ENCODE results near the gene IFT81.
"Not testable (repeated sequence)": the region's sequence is repeated elsewhere in the genome, so short reads cannot be mapped to it uniquely, and the experiment has no call there.

The IFT81 gene

GRCh38 chr12:110245369-110245772 lies 121.2 kb downstream of the IFT81 start:
- no peak for FAIRE-seq

GRCh38 chr12:110246636-110247339 lies 122.6 kb downstream of the IFT81 start:
- FAIRE-seq: no peak
- DNase-seq (ENCODE audit: low spot score): no peak

More at GRCh38 chr12:110245369-110245772, 121.2 kb downstream of the IFT81 start:
- DNase-seq (ENCODE audit: low spot score): no peak

GRCh38 chr12:110247340-110248095 lies 123.4 kb downstream of the IFT81 start:
- peak; percentile 86 for FAIRE-seq
- DNase-seq (ENCODE audit: low spot score): peak; percentile 74

- FAIRE-seq (no peak), DNase-seq (ENCODE audit: low spot score) (no peak)
These were observed 123.9 kb downstream of the IFT81 start for GRCh38 chr12:110248096-110248447.

GRCh38 chr12:110249105-110249504 lies 124.9 kb downstream of the IFT81 start:
- DNase-seq (ENCODE audit: low spot score) (no peak), FAIRE-seq (no peak)

- FAIRE-seq: peak; percentile 94
These were observed 125.6 kb downstream of the IFT81 start for GRCh38 chr12:110249716-110250225.

GRCh38 chr12:110251381-110251780 lies 127.2 kb downstream of the IFT81 start:
- DNase-seq (ENCODE audit: low spot score): no peak

More at GRCh38 chr12:110249716-110250225, 125.6 kb downstream of the IFT81 start:
- DNase-seq (ENCODE audit: low spot score): peak; percentile 85

GRCh38 chr12:110252716-110253115 lies 128.6 kb downstream of the IFT81 start:
- FAIRE-seq: no peak

More at GRCh38 chr12:110251381-110251780, 127.2 kb downstream of the IFT81 start:
- no peak for FAIRE-seq

GRCh38 chr12:110253176-110253575 lies 129.0 kb downstream of the IFT81 start:
- no peak for DNase-seq (ENCODE audit: low spot score)
- no peak for FAIRE-seq

More at GRCh38 chr12:110252716-110253115, 128.6 kb downstream of the IFT81 start:
- DNase-seq (ENCODE audit: low spot score): no peak

- no peak for FAIRE-seq
These were observed 130.9 kb downstream of the IFT81 start for GRCh38 chr12:110254971-110255540.

GRCh38 chr12:110255890-110256456 lies 131.8 kb downstream of the IFT81 start:
- DNase-seq (ENCODE audit: low spot score); FAIRE-seq: not testable (repeated sequence)

More at GRCh38 chr12:110254971-110255540, 130.9 kb downstream of the IFT81 start:
- no peak for DNase-seq (ENCODE audit: low spot score)

GRCh38 chr12:110256780-110257431 lies 132.7 kb downstream of the IFT81 start:
- DNase-seq (ENCODE audit: low spot score): no peak
- no peak for FAIRE-seq

GRCh38 chr12:110258466-110258865 lies 134.3 kb downstream of the IFT81 start:
- DNase-seq (ENCODE audit: low spot score) (no peak), FAIRE-seq (no peak)

- DNase-seq (ENCODE audit: low spot score) (no peak), FAIRE-seq (no peak)
These were observed 138.6 kb downstream of the IFT81 start for GRCh38 chr12:110262442-110263388.

GRCh38 chr12:110266381-110266960 lies 142.3 kb downstream of the IFT81 start:
- FAIRE-seq (no peak), DNase-seq (ENCODE audit: low spot score) (no peak)

GRCh38 chr12:110266980-110267620 lies 142.9 kb downstream of the IFT81 start:
- FAIRE-seq (no peak), DNase-seq (ENCODE audit: low spot score) (no peak)
